ENCODE results near the gene INPP4B. TPM values are rescaled to one million over a fixed set of nuclear protein-coding genes. Genes with fewer than 3 reads are reported as not detected.

The INPP4B gene
- total RNA-seq, 1 donor from 2014 or later: 3.4 TPM

GRCh38 chr4:142826503-142827241 lies 19.4 kb downstream of the INPP4B start:
- no peaks in the 10 kb centered on the region for H3K27me3 Mint-ChIP-seq
- no peak overlapping the region for H3K4me3 Mint-ChIP-seq (ENCODE audit: low read depth)

GRCh38 chr4:142824368-142824767 lies 21.7 kb downstream of the INPP4B start:
- H3K4me1 Mint-ChIP-seq (ENCODE audit: low read depth): no peaks in the 10 kb centered on the region
- DNase-seq (ENCODE audit: low spot score, unreplicated experiment): no peak
- no peaks in the 10 kb centered on the region for H3K36me3 Mint-ChIP-seq (ENCODE audit: insufficient read depth)
- H3K4me3 Mint-ChIP-seq (ENCODE audit: low read depth): no peak overlapping the region
- TF ChIP-seq, protein P1, sequence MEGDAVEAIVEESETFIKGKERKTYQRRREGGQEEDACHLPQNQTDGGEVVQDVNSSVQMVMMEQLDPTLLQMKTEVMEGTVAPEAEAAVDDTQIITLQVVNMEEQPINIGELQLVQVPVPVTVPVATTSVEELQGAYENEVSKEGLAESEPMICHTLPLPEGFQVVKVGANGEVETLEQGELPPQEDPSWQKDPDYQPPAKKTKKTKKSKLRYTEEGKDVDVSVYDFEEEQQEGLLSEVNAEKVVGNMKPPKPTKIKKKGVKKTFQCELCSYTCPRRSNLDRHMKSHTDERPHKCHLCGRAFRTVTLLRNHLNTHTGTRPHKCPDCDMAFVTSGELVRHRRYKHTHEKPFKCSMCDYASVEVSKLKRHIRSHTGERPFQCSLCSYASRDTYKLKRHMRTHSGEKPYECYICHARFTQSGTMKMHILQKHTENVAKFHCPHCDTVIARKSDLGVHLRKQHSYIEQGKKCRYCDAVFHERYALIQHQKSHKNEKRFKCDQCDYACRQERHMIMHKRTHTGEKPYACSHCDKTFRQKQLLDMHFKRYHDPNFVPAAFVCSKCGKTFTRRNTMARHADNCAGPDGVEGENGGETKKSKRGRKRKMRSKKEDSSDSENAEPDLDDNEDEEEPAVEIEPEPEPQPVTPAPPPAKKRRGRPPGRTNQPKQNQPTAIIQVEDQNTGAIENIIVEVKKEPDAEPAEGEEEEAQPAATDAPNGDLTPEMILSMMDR (IDR thresholded peaks at IDR 0.05; ENCODE audit: unreplicated experiment): no peak
- no peaks in the 10 kb centered on the region for H3K9me3 Mint-ChIP-seq (ENCODE audit: low read depth)
- no peaks in the 10 kb centered on the region for H3K27me3 Mint-ChIP-seq
- no peak overlapping the region for H3K27ac Mint-ChIP-seq

More at GRCh38 chr4:142826503-142827241, 19.4 kb downstream of the INPP4B start:
- H3K27ac Mint-ChIP-seq: no peak overlapping the region
- TF ChIP-seq, protein P1 (IDR thresholded peaks at IDR 0.05; ENCODE audit: unreplicated experiment): no peak
- H3K4me1 Mint-ChIP-seq (ENCODE audit: low read depth): no peaks in the 10 kb centered on the region
- no peak for DNase-seq (ENCODE audit: low spot score, unreplicated experiment)
- H3K36me3 Mint-ChIP-seq (ENCODE audit: insufficient read depth): no peaks in the 10 kb centered on the region
- H3K9me3 Mint-ChIP-seq (ENCODE audit: low read depth): no peaks in the 10 kb centered on the region

- Mint-ChIP-seq H3K4me3 (ENCODE audit: low read depth) (no peak overlapping the region), H3K27ac (no peak overlapping the region), H3K36me3 (ENCODE audit: insufficient read depth) (no peaks in the 10 kb centered on the region), H3K27me3 (no peaks in the 10 kb centered on the region), H3K4me1 (ENCODE audit: low read depth) (no peaks in the 10 kb centered on the region), H3K9me3 (ENCODE audit: low read depth) (no peaks in the 10 kb centered on the region)
- TF ChIP-seq, protein P1 (IDR thresholded peaks at IDR 0.05; ENCODE audit: unreplicated experiment): no peak
- no peak for DNase-seq (ENCODE audit: low spot score, unreplicated experiment)
Measured at GRCh38 chr4:142823796-142824195, 22.3 kb downstream of the INPP4B start.

- Mint-ChIP-seq H3K36me3 (ENCODE audit: insufficient read depth) (no peaks in the 10 kb centered on the region), H3K27ac (no peak overlapping the region), H3K27me3 (no peaks in the 10 kb centered on the region), H3K4me1 (ENCODE audit: low read depth) (no peaks in the 10 kb centered on the region), H3K9me3 (ENCODE audit: low read depth) (no peaks in the 10 kb centered on the region), H3K4me3 (ENCODE audit: low read depth) (no peak overlapping the region)
- TF ChIP-seq, protein P1 (IDR thresholded peaks at IDR 0.05; ENCODE audit: unreplicated experiment): no peak
- DNase-seq (ENCODE audit: low spot score, unreplicated experiment): no peak
Measured at GRCh38 chr4:142818476-142818875, 27.6 kb downstream of the INPP4B start.

GRCh38 chr4:142818031-142818430 lies 28.1 kb downstream of the INPP4B start:
- TF ChIP-seq, protein P1 (IDR thresholded peaks at IDR 0.05; ENCODE audit: unreplicated experiment): no peak
- no peak for DNase-seq (ENCODE audit: low spot score, unreplicated experiment)
- H3K9me3 Mint-ChIP-seq (ENCODE audit: low read depth): no peaks in the 10 kb centered on the region
- H3K27me3 Mint-ChIP-seq: no peaks in the 10 kb centered on the region
- H3K4me1 Mint-ChIP-seq (ENCODE audit: low read depth): no peaks in the 10 kb centered on the region
- no peak overlapping the region for H3K4me3 Mint-ChIP-seq (ENCODE audit: low read depth)
- no peak overlapping the region for H3K27ac Mint-ChIP-seq
- no peaks in the 10 kb centered on the region for H3K36me3 Mint-ChIP-seq (ENCODE audit: insufficient read depth)

Measured in progenitor cell of endocrine pancreas (in vitro differentiated cells).